ENCODE data around the gene SERTAD4.
"Not testable (repeated sequence)": the region's sequence is repeated elsewhere in the genome, so short reads cannot be mapped to it uniquely, and the experiment has no call there.

Gene SERTAD4

GRCh38 chr1:210254298-210254697 lies 21.7 kb downstream of the SERTAD4 start:
- DNase-seq (ENCODE audit: extremely low spot score, insufficient read length, low read depth) (no peak), FAIRE-seq (no peak)

DNA sequence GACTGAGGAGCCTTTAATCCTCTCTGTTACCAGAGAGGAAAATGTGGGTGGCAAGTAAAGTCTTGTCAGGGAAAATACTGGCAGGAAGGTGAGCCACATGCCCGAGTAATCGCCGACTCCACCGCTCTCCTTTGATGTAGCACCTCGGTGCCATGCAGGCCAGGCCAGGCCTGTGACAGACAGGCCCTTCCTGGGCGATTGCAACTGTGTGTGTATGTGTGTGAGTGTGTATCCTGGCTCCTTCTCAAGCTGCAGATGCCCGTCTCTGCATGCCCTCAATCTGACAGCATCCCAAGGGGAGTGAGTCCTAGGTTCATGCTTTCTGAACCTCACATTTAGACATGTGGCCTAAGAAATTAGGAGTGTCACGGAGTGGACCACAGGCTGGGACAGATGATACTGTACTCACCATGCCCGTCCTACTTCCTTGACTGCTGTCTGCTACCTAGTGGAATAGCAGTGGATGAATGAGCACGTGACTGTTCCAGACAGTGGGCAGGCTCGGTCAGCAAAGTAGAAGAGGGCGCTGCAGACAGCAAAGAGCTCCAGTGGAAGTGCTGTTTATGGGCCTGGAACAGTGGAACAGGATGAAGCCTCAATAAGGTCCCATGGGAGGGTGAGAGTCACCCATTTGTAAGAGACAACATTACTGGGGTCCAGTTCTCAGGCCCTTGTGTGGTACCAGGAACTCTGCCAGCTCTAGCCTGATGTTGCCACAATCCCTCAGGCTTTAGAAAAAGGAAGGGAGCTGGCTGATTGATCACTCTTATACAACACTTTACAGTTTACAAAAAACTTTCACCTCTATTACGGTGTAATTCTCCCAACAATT lies 25.3 kb downstream of the SERTAD4 start:
- DNase-seq (ENCODE audit: extremely low spot score, insufficient read length, low read depth) (no peak), FAIRE-seq (no peak)

- FAIRE-seq (no peak), DNase-seq (ENCODE audit: extremely low spot score, insufficient read length, low read depth) (no peak)
These were observed 27.0 kb downstream of the SERTAD4 start for GRCh38 chr1:210259561-210259960.

GRCh38 chr1:210260096-210260495 lies 27.5 kb downstream of the SERTAD4 start:
- no peak for FAIRE-seq
- DNase-seq (ENCODE audit: extremely low spot score, insufficient read length, low read depth) = no peak

- FAIRE-seq (no peak), DNase-seq (ENCODE audit: extremely low spot score, insufficient read length, low read depth) (no peak)
These were observed 29.7 kb downstream of the SERTAD4 start for GRCh38 chr1:210262167-210262896.

GRCh38 chr1:210262897-210263272 lies 30.3 kb downstream of the SERTAD4 start:
- no peak for FAIRE-seq
- no peak for DNase-seq (ENCODE audit: extremely low spot score, insufficient read length, low read depth)

DNA sequence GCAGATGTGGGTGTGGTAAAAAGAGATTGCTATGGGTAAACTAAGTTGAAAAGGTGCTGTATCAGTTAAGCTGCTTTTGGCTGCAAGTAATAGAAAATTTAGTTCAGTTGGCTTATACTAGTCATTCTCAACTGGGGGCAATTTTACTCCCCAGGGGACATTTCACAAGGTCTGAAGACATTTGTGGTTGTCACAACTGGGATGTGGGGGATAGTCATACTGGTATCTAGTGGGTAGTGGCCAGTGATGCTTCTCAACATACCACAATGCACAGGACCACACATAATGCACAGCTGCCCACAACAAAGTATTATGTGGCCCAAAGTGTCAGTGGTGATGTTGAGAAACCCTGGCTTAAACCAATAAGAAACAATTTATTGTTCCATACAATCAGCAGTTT lies 31.4 kb downstream of the SERTAD4 start:
- FAIRE-seq = no peak
- no peak for DNase-seq (ENCODE audit: extremely low spot score, insufficient read length, low read depth)

DNA sequence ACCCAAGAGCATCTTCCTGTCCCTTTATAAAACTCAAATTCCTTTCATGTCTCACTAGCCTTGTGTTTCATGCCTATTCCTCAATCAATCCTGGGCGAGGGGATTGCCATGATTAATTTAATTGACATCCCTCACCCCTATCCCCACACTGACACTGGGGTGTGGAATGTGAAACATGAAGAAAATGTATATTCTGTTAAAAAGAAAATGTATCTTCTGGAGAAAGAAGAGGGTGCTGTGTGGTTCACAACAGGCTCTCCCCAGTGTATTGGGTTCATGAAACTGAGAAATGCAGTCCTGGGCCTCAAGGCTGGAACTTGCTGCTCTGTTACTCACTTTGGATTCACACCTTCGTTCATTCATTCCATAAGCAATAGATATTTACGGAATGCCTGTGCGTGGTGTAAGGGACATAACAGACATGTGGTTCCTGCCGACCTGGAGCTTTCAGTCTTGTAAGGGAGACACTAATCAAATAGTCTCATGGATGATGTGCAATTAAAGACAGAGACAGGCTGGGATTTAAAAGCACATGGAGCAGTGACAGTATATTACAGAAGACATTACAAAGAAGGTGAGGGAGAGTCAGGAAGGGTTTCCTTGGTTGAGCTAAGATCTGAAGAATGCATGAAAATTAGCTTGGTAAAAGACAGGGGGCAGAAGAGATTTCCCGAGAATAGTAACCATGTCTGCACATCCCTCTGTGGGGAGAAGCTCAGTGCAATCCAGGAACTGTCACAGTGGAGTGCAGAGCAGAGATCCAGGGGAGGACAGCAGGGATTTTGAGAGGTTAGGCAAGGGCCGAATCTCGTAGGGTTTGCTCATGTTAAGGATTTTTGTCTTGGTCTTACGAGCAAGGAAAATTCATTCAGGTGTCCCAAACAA lies 32.1 kb downstream of the SERTAD4 start:
- DNase-seq (ENCODE audit: extremely low spot score, insufficient read length, low read depth) = no peak
- no peak for FAIRE-seq

DNA sequence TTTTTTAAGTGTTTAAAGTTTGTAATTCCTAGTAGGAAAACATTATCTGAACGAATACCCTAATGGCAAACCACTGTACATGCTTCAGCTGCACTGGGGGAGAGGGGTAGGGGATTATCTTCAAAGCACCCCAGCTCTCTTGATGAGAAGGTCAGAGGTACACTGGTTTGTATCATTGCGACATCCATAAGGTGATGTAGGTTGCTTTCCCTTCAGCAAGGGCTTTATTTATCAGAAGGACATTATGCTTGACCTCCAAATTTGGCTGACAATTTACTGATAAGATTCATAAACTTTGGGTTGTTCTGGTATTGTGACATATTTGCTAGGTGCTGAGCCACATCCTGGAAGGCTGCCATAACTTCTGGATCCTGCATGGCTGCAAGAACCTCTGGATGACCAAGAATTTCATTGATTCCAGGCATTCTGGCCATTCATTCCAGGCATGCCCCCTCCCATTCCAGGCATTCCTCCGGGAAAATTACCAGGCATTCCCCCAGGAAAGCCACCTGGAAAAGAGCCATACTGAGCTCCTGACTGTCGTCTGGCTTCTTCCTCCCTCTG lies 32.9 kb downstream of the SERTAD4 start:
- FAIRE-seq; DNase-seq (ENCODE audit: extremely low spot score, insufficient read length, low read depth): not testable (repeated sequence)

- DNase-seq (ENCODE audit: extremely low spot score, insufficient read length, low read depth) = no peak
- no peak for FAIRE-seq
These were observed 37.4 kb downstream of the SERTAD4 start for GRCh38 chr1:210269981-210270380.

DNA sequence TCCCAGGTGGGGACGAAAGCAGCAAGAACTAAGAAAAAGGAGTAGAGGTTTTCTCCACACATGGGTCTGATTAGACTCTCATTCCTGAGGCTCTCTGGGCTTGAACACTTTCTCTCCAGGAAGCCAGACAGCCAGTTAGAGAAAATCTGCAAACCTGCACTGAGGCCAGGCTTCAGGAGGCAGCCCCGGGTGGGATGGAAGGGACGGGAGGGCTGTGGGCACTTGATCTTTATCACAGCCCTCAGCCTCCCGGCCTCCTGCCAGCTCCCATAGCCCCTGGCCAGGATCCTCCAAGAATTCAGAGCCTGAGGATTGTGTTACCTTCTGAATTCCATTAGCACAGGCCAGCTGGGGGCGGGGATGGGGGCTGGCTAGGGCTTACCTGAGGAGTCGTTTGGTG lies 40.1 kb downstream of the SERTAD4 start:
- no peak for FAIRE-seq
- no peak for DNase-seq (ENCODE audit: extremely low spot score, insufficient read length, low read depth)

- FAIRE-seq (no peak), DNase-seq (ENCODE audit: extremely low spot score, insufficient read length, low read depth) (no peak)
These were observed 47.6 kb downstream of the SERTAD4 start for GRCh38 chr1:210280221-210280620.

DNA sequence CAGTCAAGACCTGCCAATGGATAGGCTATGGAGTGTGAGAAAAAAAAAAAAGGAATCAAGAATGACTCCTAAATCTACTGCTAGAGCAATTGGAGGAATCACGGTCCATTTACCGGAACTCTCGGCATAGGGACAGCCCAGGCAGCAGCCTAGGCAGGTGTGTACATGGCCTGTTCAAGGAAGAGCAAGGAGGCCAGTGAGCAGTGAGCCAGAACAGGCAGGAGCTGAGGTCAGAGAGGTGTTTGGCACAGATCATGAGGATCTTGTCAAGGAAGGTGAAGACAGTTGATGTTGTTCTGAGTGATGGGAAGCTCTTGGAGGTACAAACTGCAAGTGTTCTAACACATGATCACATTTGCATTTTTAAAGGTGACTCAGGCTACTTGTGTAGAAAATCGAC lies 55.5 kb downstream of the SERTAD4 start:
- FAIRE-seq = no peak
- no peak for DNase-seq (ENCODE audit: extremely low spot score, insufficient read length, low read depth)

- FAIRE-seq (no peak), DNase-seq (ENCODE audit: extremely low spot score, insufficient read length, low read depth) (no peak)
These were observed 56.7 kb downstream of the SERTAD4 start for GRCh38 chr1:210289248-210289647.

DNA sequence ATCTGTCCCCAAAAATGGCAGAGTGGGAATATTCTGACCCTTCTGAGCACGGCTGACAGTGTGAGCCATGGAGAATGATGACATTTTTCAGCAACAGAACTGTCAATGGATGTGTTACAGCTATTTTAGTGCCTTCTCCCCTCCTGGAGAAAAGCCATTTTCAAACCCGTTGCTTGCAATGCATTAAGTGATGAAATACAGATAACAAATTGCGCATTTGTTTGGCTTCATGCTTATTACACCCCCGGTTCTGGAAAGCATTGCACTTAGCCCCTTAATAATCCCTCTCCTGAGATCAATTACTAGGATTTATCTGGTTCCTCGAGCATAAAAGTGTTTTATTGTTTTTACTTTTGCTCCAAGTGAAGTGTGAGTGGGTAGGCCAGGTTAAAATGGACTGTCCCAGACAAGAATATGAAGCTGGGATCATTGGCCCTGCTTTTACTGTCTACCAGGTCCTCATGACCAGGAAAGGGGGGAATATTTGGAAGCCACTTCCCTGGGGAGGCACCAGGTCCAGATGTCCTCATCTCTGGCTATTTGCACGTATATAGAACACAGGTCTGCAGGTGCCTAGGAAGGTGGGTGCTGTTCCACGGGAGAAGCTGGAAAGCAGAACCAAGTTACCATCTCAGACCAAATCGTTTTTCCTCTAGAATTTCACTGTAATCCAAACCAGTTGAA lies 58.6 kb downstream of the SERTAD4 start:
- DNase-seq (ENCODE audit: extremely low spot score, insufficient read length, low read depth) (no peak), FAIRE-seq (no peak)

DNA sequence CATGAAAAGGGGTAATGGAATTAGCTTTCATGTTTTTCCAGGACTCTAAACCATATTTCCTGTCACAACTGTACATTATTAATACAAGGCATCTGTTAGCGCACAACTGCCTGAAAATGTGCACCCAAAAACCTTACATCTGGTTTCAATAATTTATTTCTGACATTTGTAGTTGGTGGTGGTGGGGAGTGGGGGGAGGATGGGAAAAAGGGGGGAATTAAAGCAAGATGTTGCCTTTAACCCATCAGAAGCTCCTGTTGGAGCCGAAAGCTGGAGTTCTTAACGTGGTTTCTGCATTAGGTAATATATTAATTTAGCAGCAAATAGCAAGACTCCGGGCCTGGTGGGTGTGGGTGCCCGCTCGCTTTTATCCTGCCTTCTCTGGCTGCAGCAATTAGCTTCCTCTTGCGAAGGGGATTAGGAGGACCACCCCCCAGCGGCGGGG lies 59.2 kb downstream of the SERTAD4 start:
- FAIRE-seq (no peak), DNase-seq (ENCODE audit: extremely low spot score, insufficient read length, low read depth) (no peak)

DNA sequence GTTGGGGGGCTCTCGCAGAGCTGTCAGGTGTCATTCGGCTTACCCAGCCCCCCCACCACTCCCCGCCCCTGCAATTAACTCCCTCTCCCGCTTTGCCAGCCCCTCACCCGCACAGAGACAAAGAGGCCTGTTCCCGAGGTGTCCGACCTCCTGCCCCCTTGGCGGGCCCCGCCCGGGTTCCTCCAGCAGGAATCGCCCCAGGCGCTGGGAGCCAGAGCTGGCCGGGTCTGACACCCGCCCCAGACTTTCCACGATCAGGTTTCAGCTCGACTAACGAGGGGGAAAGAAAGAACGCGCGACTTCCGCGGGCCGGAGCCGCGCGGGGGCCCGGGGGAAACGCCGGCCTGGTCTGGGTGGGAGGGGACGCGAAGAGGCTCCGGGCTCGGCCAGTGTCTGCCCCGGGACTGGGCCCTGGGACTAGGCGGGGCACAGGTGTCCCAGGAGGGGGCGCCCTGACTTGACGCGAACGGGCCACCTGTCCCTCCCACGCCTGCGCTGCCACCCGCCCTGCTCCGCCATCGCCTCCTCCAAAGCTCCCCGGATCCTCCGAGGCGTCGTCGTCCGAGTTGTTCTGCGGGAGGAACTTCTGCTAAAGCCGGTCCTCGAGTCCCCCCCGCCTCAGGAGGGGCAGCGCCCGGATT lies 59.8 kb downstream of the SERTAD4 start:
- FAIRE-seq (no peak), DNase-seq (ENCODE audit: extremely low spot score, insufficient read length, low read depth) (no peak)

DNA sequence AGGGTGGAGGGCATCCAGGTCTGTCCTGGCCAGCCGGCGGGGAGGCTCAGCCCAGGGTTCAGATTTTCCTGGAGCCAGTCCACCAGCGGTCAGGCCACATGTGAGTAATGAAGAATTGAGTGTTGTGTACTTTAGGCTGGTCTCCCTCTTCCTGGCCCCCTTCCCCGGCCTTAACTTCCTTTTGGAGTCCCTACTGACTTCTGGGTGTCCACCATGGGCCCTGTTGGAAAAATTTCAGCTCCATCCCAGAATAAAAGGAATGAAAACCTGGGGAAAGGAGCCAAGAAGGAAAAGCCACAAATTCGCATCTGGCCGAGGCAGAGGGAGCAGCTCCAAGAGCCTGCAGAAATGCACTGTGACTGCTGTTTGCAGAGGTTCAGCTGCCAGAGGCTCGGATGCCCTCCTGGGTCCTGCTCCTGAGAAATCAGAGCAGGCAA lies 60.6 kb downstream of the SERTAD4 start:
- no peak for DNase-seq (ENCODE audit: extremely low spot score, insufficient read length, low read depth)
- no peak for FAIRE-seq
